Spinal cord (tissue), 10 donors: ENCODE data around the gene MTIF2. TPM values are rescaled to one million over a fixed set of nuclear protein-coding genes. Genes with fewer than 3 reads are reported as not detected.

Source experiments
- DNase-seq, 6 donors: peaks; one replicate each; pipeline versions ENCODE4 v3.0.0 to v3.0.0-alpha.2; 2013 to 2015; ENCODE audit warnings: low spot score in 6 of 6, low read depth in 4 of 6
- H3K27ac ChIP-seq: one replicate; pipeline ENCODE4 v1.5.1; 2013; ENCODE audit warnings: low read depth, low read length, control low read depth
- H3K27me3 ChIP-seq: one replicate; pipeline ENCODE4 v1.6.1; 2013; ENCODE audit warnings: low read length; ENCODE audit not compliant: control insufficient read depth, insufficient read depth
- H3K36me3 ChIP-seq: one replicate; pipeline ENCODE4 v1.6.1; 2013; ENCODE audit warnings: low read length; ENCODE audit not compliant: control insufficient read depth, insufficient read depth
- H3K4me1 ChIP-seq: one replicate; pipeline ENCODE4 v1.6.1; 2013; ENCODE audit warnings: low read length; ENCODE audit not compliant: control insufficient read depth, insufficient read depth
- H3K4me3 ChIP-seq: one replicate; pipeline ENCODE4 v1.5.1; 2013; ENCODE audit warnings: low read depth, low read length, control low read depth
- H3K9me3 ChIP-seq: one replicate; pipeline ENCODE4 v1.6.1; 2013; ENCODE audit warnings: low read length; ENCODE audit not compliant: control insufficient read depth, insufficient read depth
- WGBS: methylation state at CpG from one replicate; pipeline ENCODE4 v1.1.5; 2013; ENCODE audit warnings: missing lambda C conversion rate; ENCODE audit not compliant: insufficient coverage; 5-methylcytosine and 5-hydroxymethylcytosine counted together
- long read RNA-seq, 4 donors: transcript quantifications; one replicate each; lab custom pipeline, GENCODE V29; 2026
- polyA plus RNA-seq, 2 donors: library from polyadenylated mRNA; unstranded; fragments of 120-200 nt; gene quantifications; one replicate each; pipeline ENCODE4 v1.2.1, GENCODE V29; 2013; ENCODE audit not compliant: insufficient read length in 2 of 2
- total RNA-seq, 2 donors: library from RNA; depleted of rRNA in 1 of 2; stranded (reverse); fragments of 120-200 nt in 1 of 2; fragments of >200 nt in 1 of 2; gene quantifications; one replicate each; pipeline versions ENCODE4 v1.2.3 to v1.2.4, GENCODE V29; 2013 to 2014
- donor health status: healthy.

MTIF2 gene
- total RNA-seq (10 to 100 TPM; 23.3 to 31.1 TPM), polyA plus RNA-seq (10 to 100 TPM; 19.8 to 21.6 TPM)
- long read RNA-seq, donor 1, partial matches to known transcripts, result 9 of 11 reads
- long read RNA-seq, donor 1, other reads (novel, unspliced or antisense), result 0 of 11 reads
- long read RNA-seq, donor 2, result 0 reads
- long read RNA-seq, donor 3, result 0 reads
- long read RNA-seq, donor 4, partial matches to known transcripts, result 6 of 6 reads
- long read RNA-seq, donor 4, other reads (novel, unspliced or antisense), result 0 of 6 reads

GRCh38 chr2:55268907-55269644 is at the start of gene MTIF2:
Gene MTIF2 (minus strand): TSS chr2:55269231. CDS start chr2:55263858, 5,373 bp downstream.
- H3K4me3 ChIP-seq, result peak within 1 kb of the TSS; percentile 94
- under 1% methylated on average over 42 of the region's 43 CpGs for WGBS
- peaks cover 6% of the 10 kb centered on the region for H3K36me3 ChIP-seq
- H3K4me1 ChIP-seq, result peaks cover 7% of the 10 kb centered on the region
- H3K9me3 ChIP-seq, result no peaks in the 10 kb centered on the region
- H3K27ac ChIP-seq, result peak within 1 kb of the TSS; percentile 88
- peak; percentile 80 to 97 (median 86) for DNase-seq
- H3K27me3 ChIP-seq, result no peaks in the 10 kb centered on the region

GRCh38 chr2:55314985-55315384 is 46.0 kb upstream of the MTIF2 start:
- Histone ChIP-seq H3K27ac (no peak overlapping the region), H3K9me3 (no peaks in the 10 kb centered on the region), H3K4me3 (no peak overlapping the region), H3K36me3 (peaks cover 17% of the 10 kb centered on the region), H3K27me3 (no peaks in the 10 kb centered on the region), H3K4me1 (no peaks in the 10 kb centered on the region)
- no CpG with 5 or more reads among the region's 1 CpG for WGBS
- no peak for DNase-seq

- H3K4me1 ChIP-seq, result no peaks in the 10 kb centered on the region
- no peaks in the 10 kb centered on the region for H3K27me3 ChIP-seq
- H3K9me3 ChIP-seq, result no peaks in the 10 kb centered on the region
- H3K36me3 ChIP-seq, result peaks cover 23% of the 10 kb centered on the region
- H3K4me3 ChIP-seq, result no peak overlapping the region
- H3K27ac ChIP-seq, result no peak overlapping the region
- no CpG with 5 or more reads among the region's 1 CpG for WGBS
- no peak for DNase-seq
Observed at GRCh38 chr2:55311444-55311870, 42.4 kb upstream of the MTIF2 start.

- no peak overlapping the region for H3K27ac ChIP-seq
- DNase-seq, result no peak
- no peaks in the 10 kb centered on the region for H3K27me3 ChIP-seq
- no peaks in the 10 kb centered on the region for H3K4me1 ChIP-seq
- H3K9me3 ChIP-seq, result no peaks in the 10 kb centered on the region
- peaks cover 28% of the 10 kb centered on the region for H3K36me3 ChIP-seq
- no CpG with 5 or more reads among the region's 2 CpGs for whole genome bisulfite sequencing
- no peak overlapping the region for H3K4me3 ChIP-seq
Observed at GRCh38 chr2:55309446-55309845, 40.4 kb upstream of the MTIF2 start.

GRCh38 chr2:55302241-55302640 is 33.2 kb upstream of the MTIF2 start:
- no peaks in the 10 kb centered on the region for H3K4me1 ChIP-seq
- H3K9me3 ChIP-seq, result no peaks in the 10 kb centered on the region
- H3K27ac ChIP-seq, result no peak overlapping the region
- no peak for DNase-seq
- no CpG with 5 or more reads among the region's 3 CpGs for WGBS
- H3K4me3 ChIP-seq, result no peak overlapping the region
- no peaks in the 10 kb centered on the region for H3K27me3 ChIP-seq
- peaks cover 20% of the 10 kb centered on the region for H3K36me3 ChIP-seq

- Histone ChIP-seq H3K27me3 (no peaks in the 10 kb centered on the region), H3K4me1 (no peaks in the 10 kb centered on the region), H3K36me3 (peaks cover 17% of the 10 kb centered on the region), H3K27ac (no peak overlapping the region), H3K4me3 (no peak overlapping the region), H3K9me3 (no peaks in the 10 kb centered on the region)
- no CpG with 5 or more reads among the region's 1 CpG for WGBS
- DNase-seq, result no peak
Observed at GRCh38 chr2:55301277-55301676, 32.2 kb upstream of the MTIF2 start.

- Histone ChIP-seq H3K4me3 (no peak overlapping the region), H3K36me3 (peaks cover 14% of the 10 kb centered on the region), H3K4me1 (no peaks in the 10 kb centered on the region), H3K9me3 (no peaks in the 10 kb centered on the region), H3K27me3 (no peaks in the 10 kb centered on the region), H3K27ac (no peak overlapping the region)
- no peak for DNase-seq
Observed at GRCh38 chr2:55296393-55296792, 27.4 kb upstream of the MTIF2 start.

GRCh38 chr2:55283083-55283482 is 14.1 kb upstream of the MTIF2 start:
- peaks cover 9% of the 10 kb centered on the region for H3K36me3 ChIP-seq
- H3K27ac ChIP-seq, result no peak overlapping the region
- peaks cover 11% of the 10 kb centered on the region for H3K4me1 ChIP-seq
- no peak for DNase-seq
- H3K4me3 ChIP-seq, result no peak overlapping the region
- no peaks in the 10 kb centered on the region for H3K9me3 ChIP-seq
- no peaks in the 10 kb centered on the region for H3K27me3 ChIP-seq
- 96% methylated on average over 5 of the region's 12 CpGs for WGBS

- peaks cover 11% of the 10 kb centered on the region for H3K4me1 ChIP-seq
- peak overlapping the region; percentile 76 for H3K4me3 ChIP-seq
- peak overlapping the region; percentile 85 for H3K27ac ChIP-seq
- H3K27me3 ChIP-seq, result no peaks in the 10 kb centered on the region
- H3K9me3 ChIP-seq, result no peaks in the 10 kb centered on the region
- DNase-seq, result peak; percentile 50 to 93 (median 65)
- peaks cover 9% of the 10 kb centered on the region for H3K36me3 ChIP-seq
- 2% methylated on average over 58 of the region's 60 CpGs for WGBS
Observed at GRCh38 chr2:55282110-55282917, 13.3 kb upstream of the MTIF2 start.
